Ishikawa (cell line): ENCODE measurements around the gene SAT2.

Experiments used
- CEBPB ChIP-seq: IDR thresholded peaks from 2 replicates; pipeline ENCODE4 v1.6.1; 2012
- CREB1 ChIP-seq: IDR thresholded peaks from 2 replicates; pipeline ENCODE4 v1.6.1; 2012; ENCODE audit warnings: low read depth
- EP300 ChIP-seq: IDR thresholded peaks from 2 replicates; pipeline ENCODE4 v1.6.1; 2012; ENCODE audit warnings: borderline replicate concordance
- FOXM1 ChIP-seq: IDR thresholded peaks from 2 replicates; pipeline ENCODE4 v1.6.1; 2012; ENCODE audit warnings: low read depth, borderline replicate concordance
- MAX ChIP-seq: IDR thresholded peaks from 2 replicates; pipeline ENCODE4 v1.6.1; 2012
- NFIC ChIP-seq: IDR thresholded peaks from 2 replicates; pipeline ENCODE4 v1.6.1; 2012
- RAD21 ChIP-seq: IDR thresholded peaks from 2 replicates; pipeline ENCODE4 v1.6.1; 2012; ENCODE audit warnings: low read depth
- TAF1 ChIP-seq: IDR thresholded peaks from 2 replicates; pipeline ENCODE4 v1.6.1; 2012; ENCODE audit warnings: low read depth, mild to moderate bottlenecking
- TCF12 ChIP-seq: IDR thresholded peaks from 2 replicates; pipeline ENCODE4 v1.6.1; 2012; ENCODE audit warnings: low read depth
- TEAD4 ChIP-seq: IDR thresholded peaks from 2 replicates; pipeline ENCODE4 v1.6.1; 2012
- USF1 ChIP-seq: IDR thresholded peaks from 2 replicates; pipeline ENCODE4 v1.6.1; 2012
- YY1 ChIP-seq: IDR thresholded peaks from 2 replicates; pipeline ENCODE4 v1.6.1; 2012; ENCODE audit warnings: low read depth
- TF ChIP-seq, protein P1 (sequence below): IDR thresholded peaks from 2 replicates; pipeline ENCODE4 v1.6.1; 2012; ENCODE audit warnings: low read depth, mild to moderate bottlenecking

GRCh38 chr17:7646457-7646856 lies 18.8 kb upstream of the SAT2 start:
- TF ChIP-seq CEBPB (no peak), EP300 (no peak), FOXM1 (no peak), NFIC (no peak), YY1 (no peak), TEAD4 (no peak), CREB1 (no peak), RAD21 (no peak), MAX (no peak), TAF1 (no peak), TCF12 (no peak), USF1 (no peak)
- TF ChIP-seq, protein P1, sequence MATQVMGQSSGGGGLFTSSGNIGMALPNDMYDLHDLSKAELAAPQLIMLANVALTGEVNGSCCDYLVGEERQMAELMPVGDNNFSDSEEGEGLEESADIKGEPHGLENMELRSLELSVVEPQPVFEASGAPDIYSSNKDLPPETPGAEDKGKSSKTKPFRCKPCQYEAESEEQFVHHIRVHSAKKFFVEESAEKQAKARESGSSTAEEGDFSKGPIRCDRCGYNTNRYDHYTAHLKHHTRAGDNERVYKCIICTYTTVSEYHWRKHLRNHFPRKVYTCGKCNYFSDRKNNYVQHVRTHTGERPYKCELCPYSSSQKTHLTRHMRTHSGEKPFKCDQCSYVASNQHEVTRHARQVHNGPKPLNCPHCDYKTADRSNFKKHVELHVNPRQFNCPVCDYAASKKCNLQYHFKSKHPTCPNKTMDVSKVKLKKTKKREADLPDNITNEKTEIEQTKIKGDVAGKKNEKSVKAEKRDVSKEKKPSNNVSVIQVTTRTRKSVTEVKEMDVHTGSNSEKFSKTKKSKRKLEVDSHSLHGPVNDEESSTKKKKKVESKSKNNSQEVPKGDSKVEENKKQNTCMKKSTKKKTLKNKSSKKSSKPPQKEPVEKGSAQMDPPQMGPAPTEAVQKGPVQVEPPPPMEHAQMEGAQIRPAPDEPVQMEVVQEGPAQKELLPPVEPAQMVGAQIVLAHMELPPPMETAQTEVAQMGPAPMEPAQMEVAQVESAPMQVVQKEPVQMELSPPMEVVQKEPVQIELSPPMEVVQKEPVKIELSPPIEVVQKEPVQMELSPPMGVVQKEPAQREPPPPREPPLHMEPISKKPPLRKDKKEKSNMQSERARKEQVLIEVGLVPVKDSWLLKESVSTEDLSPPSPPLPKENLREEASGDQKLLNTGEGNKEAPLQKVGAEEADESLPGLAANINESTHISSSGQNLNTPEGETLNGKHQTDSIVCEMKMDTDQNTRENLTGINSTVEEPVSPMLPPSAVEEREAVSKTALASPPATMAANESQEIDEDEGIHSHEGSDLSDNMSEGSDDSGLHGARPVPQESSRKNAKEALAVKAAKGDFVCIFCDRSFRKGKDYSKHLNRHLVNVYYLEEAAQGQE = no peak
